Common myeloid progenitor, CD34-positive (primary cell): Measurements from ENCODE around the gene MAP3K4.

Source experiments
- CTCF ChIA-PET: fragments of 350-600 bp; sonication (Branson Sonifier 250); formaldehyde crosslinking; loops from one replicate; lab custom pipeline; 2021; ENCODE audit warnings: antibody characterized with exemption; lab: Charles Lee
- POLR2A ChIA-PET: fragments of 350-600 bp; sonication (Branson Sonifier 250); formaldehyde crosslinking; loops from one replicate; lab custom pipeline; 2021; ENCODE audit warnings: antibody characterized with exemption; lab: Charles Lee
- DNase-seq, 3 donors: peaks; one replicate each; pipeline versions ENCODE4 v3.0.0 to v3.0.0-alpha.2; 2013
- H3K27ac ChIP-seq, 2 experiments: 1 replicate in 1 of 2; 2 replicates in 1 of 2; pipeline ENCODE4 v1.7.0; 2013; ENCODE audit warnings: inconsistent platforms in 2 of 2, low read length in 2 of 2, mild to moderate bottlenecking in 2 of 2, low read depth in 1 of 2, moderate library complexity in 1 of 2; ENCODE audit not compliant: severe bottlenecking in 2 of 2, insufficient read depth in 1 of 2, poor library complexity in 1 of 2
- H3K27me3 ChIP-seq, 5 experiments: replicated peaks in 2 of 5; 1 replicate in 3 of 5; 2 replicates in 2 of 5; pipeline versions ENCODE4 v1.6.1 to v1.7.0; 2013; ENCODE audit warnings: low read length in 4 of 5, mild to moderate bottlenecking in 2 of 5, moderate library complexity in 2 of 5, inconsistent platforms in 1 of 5; ENCODE audit not compliant: insufficient read depth in 5 of 5, control insufficient read depth in 4 of 5
- H3K36me3 ChIP-seq, 4 experiments: 1 replicate in 2 of 4; 2 replicates in 2 of 4; pipeline versions ENCODE4 v1.6.1 to v1.7.0; 2013; ENCODE audit warnings: low read length in 3 of 4, control low read depth in 1 of 4, mild to moderate bottlenecking in 1 of 4; ENCODE audit not compliant: control insufficient read depth in 4 of 4, insufficient read depth in 4 of 4
- H3K4me1 ChIP-seq, 4 experiments: 1 replicate in 3 of 4; 2 replicates in 1 of 4; pipeline versions ENCODE4 v1.6.1 to v1.7.1; 2013; ENCODE audit warnings: low read length in 3 of 4, mild to moderate bottlenecking in 3 of 4, control low read depth in 1 of 4, inconsistent platforms in 1 of 4, moderate library complexity in 1 of 4; ENCODE audit not compliant: control insufficient read depth in 4 of 4, insufficient read depth in 4 of 4; ENCODE audit errors: control extremely low read depth in 1 of 4
- H3K4me3 ChIP-seq, 7 experiments: 1 replicate in 4 of 7; 2 replicates in 3 of 7; pipeline versions ENCODE4 v1.5.1 to v1.7.0; 2013; ENCODE audit warnings: mild to moderate bottlenecking in 7 of 7, low read length in 6 of 7, moderate library complexity in 6 of 7, inconsistent platforms in 2 of 7, low read depth in 2 of 7, control low read depth in 1 of 7; ENCODE audit not compliant: insufficient read depth in 4 of 7, control insufficient read depth in 1 of 7; ENCODE audit errors: extremely low read depth in 1 of 7
- H3K9me3 ChIP-seq, 5 experiments: 1 replicate in 4 of 5; 2 replicates in 1 of 5; pipeline versions ENCODE4 v1.6.1 to v1.7.1; 2013; ENCODE audit warnings: low read length in 4 of 5, mild to moderate bottlenecking in 2 of 5, inconsistent platforms in 1 of 5, low read depth in 1 of 5, moderate library complexity in 1 of 5; ENCODE audit not compliant: control insufficient read depth in 4 of 5, insufficient read depth in 2 of 5; ENCODE audit errors: control extremely low read depth in 1 of 5
- WGBS: methylation state at CpG from one replicate; pipeline ENCODE4 v1.1.5; 2013; ENCODE audit not compliant: insufficient coverage; 5-methylcytosine and 5-hydroxymethylcytosine counted together

MAP3K4 gene

GRCh38 chr6:161001421-161001820, 9.9 kb downstream of the MAP3K4 start:
- POLR2A ChIA-PET = no interaction called here
- Histone ChIP-seq H3K4me3 (no peak overlapping the region), H3K27ac (no peak overlapping the region), H3K27me3 (no peaks in the 10 kb centered on the region), H3K9me3 (no peaks in the 10 kb centered on the region), H3K4me1 (peaks cover 0 to 6% (median 3%) of the 10 kb centered on the region in 4 experiments), H3K36me3 (peaks cover 0 to 3% (median 0%) of the 10 kb centered on the region in 4 experiments)
- DNase-seq = peak in 2 of 3 donors; percentile 33 to 35
- WGBS = 50% methylated on average over 2 of the region's 4 CpGs
- CTCF ChIA-PET = interaction anchor here (1.3 kb wide), 1 partner anchor 9 kb away, joined by 5 read pairs; no protein-coding TSS in a partner anchor

GRCh38 chr6:161003336-161003735, 11.8 kb downstream of the MAP3K4 start:
- ChIA-PET CTCF (no interaction called here), POLR2A (no interaction called here)
- H3K27me3 ChIP-seq = no peaks in the 10 kb centered on the region
- H3K27ac ChIP-seq = no peak overlapping the region
- no peaks in the 10 kb centered on the region for H3K9me3 ChIP-seq
- 100% methylated on average over 1 of the region's 2 CpGs for WGBS
- no peak for DNase-seq
- no peaks in the 10 kb centered on the region for H3K36me3 ChIP-seq
- no peak overlapping the region for H3K4me3 ChIP-seq
- peaks cover 0 to 6% (median 2%) of the 10 kb centered on the region in 4 experiments for H3K4me1 ChIP-seq

- H3K27me3 ChIP-seq = no peaks in the 10 kb centered on the region
- H3K36me3 ChIP-seq = peaks cover 0 to 2% (median 0%) of the 10 kb centered on the region in 4 experiments
- no peaks in the 10 kb centered on the region for H3K4me1 ChIP-seq
- no peak for DNase-seq
- CTCF ChIA-PET = interaction anchor here (1.0 to 2.1 kb wide), 2 partner anchors 11 to 16 kb away, joined by 4 to 6 read pairs; partner anchors contain the start of gene MAP3K4
- no peak overlapping the region for H3K4me3 ChIP-seq
- WGBS = no CpG with 5 or more reads among the region's 4 CpGs
- H3K9me3 ChIP-seq = no peaks in the 10 kb centered on the region
- no peak overlapping the region for H3K27ac ChIP-seq
- POLR2A ChIA-PET = no interaction called here
These were observed 16.7 kb downstream of the MAP3K4 start for GRCh38 chr6:161008245-161008644.

- CTCF ChIA-PET = interaction anchor here (0.9 to 2.1 kb wide), 3 partner anchors 9 to 18 kb away, joined by 3 to 6 read pairs (median 4); partner anchors contain the start of gene MAP3K4
- DNase-seq = no peak
- no peaks in the 10 kb centered on the region for H3K4me1 ChIP-seq
- H3K36me3 ChIP-seq = peaks cover 0 to 2% (median 0%) of the 10 kb centered on the region in 4 experiments
- no peak overlapping the region for H3K4me3 ChIP-seq
- no peaks in the 10 kb centered on the region for H3K9me3 ChIP-seq
- no CpG with 5 or more reads among the region's 3 CpGs for WGBS
- H3K27me3 ChIP-seq = no peaks in the 10 kb centered on the region
- H3K27ac ChIP-seq = no peak overlapping the region
- POLR2A ChIA-PET = no interaction called here
These were observed 18.4 kb downstream of the MAP3K4 start for GRCh38 chr6:161009991-161010390.

- CTCF ChIA-PET = no interaction called here
- Histone ChIP-seq H3K27me3 (no peaks in the 10 kb centered on the region), H3K27ac (no peak overlapping the region), H3K9me3 (no peaks in the 10 kb centered on the region), H3K4me3 (no peak overlapping the region), H3K4me1 (no peaks in the 10 kb centered on the region), H3K36me3 (peaks cover 0 to 4% (median 2%) of the 10 kb centered on the region in 4 experiments)
- POLR2A ChIA-PET = no interaction called here
- 100% methylated on average over 1 of the region's 1 CpG for whole genome bisulfite sequencing
- DNase-seq = no peak
These were observed 18.8 kb downstream of the MAP3K4 start for GRCh38 chr6:161010418-161010817.

GRCh38 chr6:161011492-161012480, 20.2 kb downstream of the MAP3K4 start:
- Histone ChIP-seq H3K27me3 (no peaks in the 10 kb centered on the region), H3K4me3 (no peak overlapping the region), H3K36me3 (peaks cover 0 to 6% (median 4%) of the 10 kb centered on the region in 4 experiments), H3K4me1 (no peaks in the 10 kb centered on the region), H3K27ac (no peak overlapping the region), H3K9me3 (no peaks in the 10 kb centered on the region)
- no peak for DNase-seq
- CTCF ChIA-PET = interaction anchor here (0.6 to 4.1 kb wide), 3 partner anchors 19 to 22 kb away, joined by 3 to 16 read pairs (median 3); partner anchors contain the start of gene MAP3K4
- WGBS = 80% methylated on average over 5 of the region's 8 CpGs
- POLR2A ChIA-PET = interaction anchor here (0.5 kb wide), 1 partner anchor 262 kb away, joined by 4 read pairs; no protein-coding TSS in a partner anchor
